ENCODE results near the gene GALNT12. TPM values are rescaled to one million over a fixed set of nuclear protein-coding genes. Genes with fewer than 3 reads are reported as not detected.

The GALNT12 gene
- total RNA-seq, 1 donor from 2014 or later = 0.55 TPM

GRCh38 chr9:98771209-98771874, 36.1 kb upstream of the GALNT12 start:
- TF ChIP-seq, protein P1, sequence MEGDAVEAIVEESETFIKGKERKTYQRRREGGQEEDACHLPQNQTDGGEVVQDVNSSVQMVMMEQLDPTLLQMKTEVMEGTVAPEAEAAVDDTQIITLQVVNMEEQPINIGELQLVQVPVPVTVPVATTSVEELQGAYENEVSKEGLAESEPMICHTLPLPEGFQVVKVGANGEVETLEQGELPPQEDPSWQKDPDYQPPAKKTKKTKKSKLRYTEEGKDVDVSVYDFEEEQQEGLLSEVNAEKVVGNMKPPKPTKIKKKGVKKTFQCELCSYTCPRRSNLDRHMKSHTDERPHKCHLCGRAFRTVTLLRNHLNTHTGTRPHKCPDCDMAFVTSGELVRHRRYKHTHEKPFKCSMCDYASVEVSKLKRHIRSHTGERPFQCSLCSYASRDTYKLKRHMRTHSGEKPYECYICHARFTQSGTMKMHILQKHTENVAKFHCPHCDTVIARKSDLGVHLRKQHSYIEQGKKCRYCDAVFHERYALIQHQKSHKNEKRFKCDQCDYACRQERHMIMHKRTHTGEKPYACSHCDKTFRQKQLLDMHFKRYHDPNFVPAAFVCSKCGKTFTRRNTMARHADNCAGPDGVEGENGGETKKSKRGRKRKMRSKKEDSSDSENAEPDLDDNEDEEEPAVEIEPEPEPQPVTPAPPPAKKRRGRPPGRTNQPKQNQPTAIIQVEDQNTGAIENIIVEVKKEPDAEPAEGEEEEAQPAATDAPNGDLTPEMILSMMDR (IDR thresholded peaks at IDR 0.05) = no peak
- H3K36me3 Mint-ChIP-seq (ENCODE audit: low read depth) = peaks cover 31% of the 10 kb centered on the region
- H3K4me3 Mint-ChIP-seq (ENCODE audit: unreplicated experiment) = no peak overlapping the region
- H3K27ac Mint-ChIP-seq (ENCODE audit: unreplicated experiment) = no peak overlapping the region
- no peaks in the 10 kb centered on the region for H3K27me3 Mint-ChIP-seq (ENCODE audit: low read depth)
- H3K9me3 Mint-ChIP-seq (ENCODE audit: low read depth) = no peaks in the 10 kb centered on the region
- H3K4me1 Mint-ChIP-seq (ENCODE audit: low read depth) = no peaks in the 10 kb centered on the region
- DNase-seq (ENCODE audit: low spot score) = peak; percentile 72

- Mint-ChIP-seq H3K4me3 (ENCODE audit: unreplicated experiment) (no peak overlapping the region), H3K27ac (ENCODE audit: unreplicated experiment) (no peak overlapping the region), H3K4me1 (ENCODE audit: low read depth) (no peaks in the 10 kb centered on the region), H3K36me3 (ENCODE audit: low read depth) (peaks cover 27% of the 10 kb centered on the region), H3K9me3 (ENCODE audit: low read depth) (no peaks in the 10 kb centered on the region), H3K27me3 (ENCODE audit: low read depth) (no peaks in the 10 kb centered on the region)
- TF ChIP-seq, protein P1 (IDR thresholded peaks at IDR 0.05) = no peak
- DNase-seq (ENCODE audit: low spot score) = peak; percentile 72
Measured at GRCh38 chr9:98772364-98773155, 34.9 kb upstream of the GALNT12 start.

DNA sequence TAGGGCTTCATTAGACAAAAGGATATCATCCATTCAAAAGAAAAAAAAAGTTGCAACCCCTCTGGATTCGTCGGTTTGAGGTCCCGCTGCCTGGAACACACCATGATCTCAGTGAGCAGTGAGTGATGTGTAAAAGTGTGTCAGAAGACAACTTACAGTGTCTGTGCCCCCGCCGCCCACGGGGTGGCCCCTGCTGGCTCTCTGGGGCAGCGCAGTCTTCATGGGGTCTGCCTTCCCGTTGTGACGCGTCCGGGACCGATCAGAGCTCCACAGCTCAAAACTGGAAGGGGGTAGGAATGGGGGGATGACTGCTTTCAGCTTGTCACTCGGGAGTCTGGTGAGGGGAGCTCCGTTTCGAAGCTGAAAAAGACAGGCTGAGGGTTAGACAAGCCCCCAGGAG, 33.7 kb upstream of the GALNT12 start:
- no peak overlapping the region for H3K27ac Mint-ChIP-seq (ENCODE audit: unreplicated experiment)

GRCh38 chr9:98774746-98775145, 32.7 kb upstream of the GALNT12 start:
- H3K27ac Mint-ChIP-seq (ENCODE audit: unreplicated experiment) = no peak overlapping the region
- TF ChIP-seq, protein P1 (IDR thresholded peaks at IDR 0.05) = peak; percentile 75
- H3K4me1 Mint-ChIP-seq (ENCODE audit: low read depth) = peaks cover 4% of the 10 kb centered on the region
- peaks cover 25% of the 10 kb centered on the region for H3K36me3 Mint-ChIP-seq (ENCODE audit: low read depth)
- H3K4me3 Mint-ChIP-seq (ENCODE audit: unreplicated experiment) = no peak overlapping the region
- DNase-seq (ENCODE audit: low spot score) = peak; percentile 63
- no peaks in the 10 kb centered on the region for H3K27me3 Mint-ChIP-seq (ENCODE audit: low read depth)
- no peaks in the 10 kb centered on the region for H3K9me3 Mint-ChIP-seq (ENCODE audit: low read depth)

More for the DNA sequence above, 33.7 kb upstream of the GALNT12 start:
- no peaks in the 10 kb centered on the region for H3K4me1 Mint-ChIP-seq (ENCODE audit: low read depth)
- H3K4me3 Mint-ChIP-seq (ENCODE audit: unreplicated experiment) = no peak overlapping the region
- H3K9me3 Mint-ChIP-seq (ENCODE audit: low read depth) = no peaks in the 10 kb centered on the region
- no peaks in the 10 kb centered on the region for H3K27me3 Mint-ChIP-seq (ENCODE audit: low read depth)
- peaks cover 25% of the 10 kb centered on the region for H3K36me3 Mint-ChIP-seq (ENCODE audit: low read depth)
- TF ChIP-seq, protein P1 (IDR thresholded peaks at IDR 0.05) = no peak
- peak; percentile 74 for DNase-seq (ENCODE audit: low spot score)

GRCh38 chr9:98775831-98776441, 31.5 kb upstream of the GALNT12 start:
- Mint-ChIP-seq H3K27me3 (ENCODE audit: low read depth) (no peaks in the 10 kb centered on the region), H3K27ac (ENCODE audit: unreplicated experiment) (no peak overlapping the region), H3K4me3 (ENCODE audit: unreplicated experiment) (no peak overlapping the region), H3K36me3 (ENCODE audit: low read depth) (peaks cover 17% of the 10 kb centered on the region), H3K9me3 (ENCODE audit: low read depth) (no peaks in the 10 kb centered on the region), H3K4me1 (ENCODE audit: low read depth) (peaks cover 4% of the 10 kb centered on the region)
- TF ChIP-seq, protein P1 (IDR thresholded peaks at IDR 0.05) = peak; percentile 89
- no peak for DNase-seq (ENCODE audit: low spot score)

Data from chondrocyte (in vitro differentiated cells).